HG03064 (cell line): ENCODE data around the gene RASSF9.

Experiments used
- ATAC-seq: cut with Tn5 transposase; IDR thresholded peaks from one replicate; pipeline ENCODE4 v1.9.1; 2021; ENCODE audit warnings: low read depth; ENCODE audit not compliant: unreplicated experiment

Gene RASSF9

DNA sequence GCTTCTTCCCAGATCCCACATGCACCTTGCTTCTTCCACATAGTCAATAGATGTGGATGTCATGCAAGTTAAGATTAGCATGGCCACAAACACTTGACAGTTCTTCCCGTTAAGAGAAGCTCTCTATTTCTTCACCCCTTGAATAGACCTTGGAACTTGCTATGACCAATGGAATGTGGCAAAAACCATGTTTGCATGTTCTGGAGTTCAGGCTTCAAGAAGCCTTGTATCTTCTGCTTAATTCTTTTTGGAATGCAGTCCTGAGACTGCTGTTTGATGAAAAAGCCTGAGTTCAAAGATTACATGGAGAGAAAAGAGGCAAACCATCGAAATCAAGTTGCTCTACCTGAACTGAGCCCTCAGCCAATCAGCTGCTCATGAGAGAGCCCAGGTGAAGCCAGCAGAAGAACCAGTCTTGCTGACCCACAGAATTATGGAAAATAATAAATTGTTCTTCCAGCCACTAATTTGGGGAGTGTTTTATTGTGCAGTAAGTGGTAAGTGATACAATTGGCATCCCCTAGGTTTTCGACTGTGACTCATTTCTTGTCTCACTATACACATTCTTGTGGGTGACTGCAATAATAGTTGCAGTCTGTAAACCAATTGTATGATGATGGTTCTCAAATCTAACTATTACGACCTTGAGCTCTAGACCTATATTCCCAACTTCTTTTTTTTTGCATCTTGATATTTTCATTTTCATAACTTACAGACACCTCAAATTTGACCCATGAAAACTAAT lies 12.6 kb downstream of the RASSF9 start:
- no peak for ATAC-seq

DNA sequence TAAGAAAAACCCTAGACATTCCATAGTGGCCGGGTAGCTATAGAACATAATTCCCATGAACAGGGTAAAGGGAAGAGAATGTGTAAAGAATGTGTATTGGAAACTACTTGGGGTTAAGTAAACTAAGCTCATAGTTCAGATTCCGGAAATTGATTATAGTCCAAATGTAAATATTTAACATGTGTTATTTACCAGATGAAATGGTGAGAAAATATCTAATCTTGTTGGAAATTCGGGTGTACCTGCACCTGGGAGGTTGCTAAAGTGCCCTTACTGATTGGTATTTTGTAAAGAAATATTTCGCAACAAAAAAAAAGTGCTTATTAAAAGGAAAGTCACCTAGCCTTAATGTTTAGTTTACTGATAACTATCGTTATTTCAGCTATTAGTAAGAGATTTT lies 14.4 kb downstream of the RASSF9 start:
- ATAC-seq = no peak

DNA sequence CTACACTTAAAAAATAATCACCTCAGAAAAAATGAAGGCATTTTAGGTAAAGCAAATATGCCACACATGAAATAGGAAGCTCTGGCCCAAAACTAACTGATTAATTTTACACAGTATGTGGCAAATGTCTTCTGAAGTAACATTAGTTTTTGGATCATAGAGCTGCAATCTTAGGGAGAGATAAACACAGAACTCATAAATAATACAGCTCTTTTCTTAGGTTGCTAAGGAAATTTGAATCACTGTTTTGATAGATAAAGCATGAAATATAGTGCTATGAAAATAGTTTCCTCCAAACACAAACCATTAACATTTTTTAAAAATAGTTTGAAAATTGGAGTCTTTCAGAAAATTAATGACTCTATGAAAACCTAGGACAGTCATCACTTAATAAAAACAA lies 15.0 kb downstream of the RASSF9 start:
- no peak for ATAC-seq

DNA sequence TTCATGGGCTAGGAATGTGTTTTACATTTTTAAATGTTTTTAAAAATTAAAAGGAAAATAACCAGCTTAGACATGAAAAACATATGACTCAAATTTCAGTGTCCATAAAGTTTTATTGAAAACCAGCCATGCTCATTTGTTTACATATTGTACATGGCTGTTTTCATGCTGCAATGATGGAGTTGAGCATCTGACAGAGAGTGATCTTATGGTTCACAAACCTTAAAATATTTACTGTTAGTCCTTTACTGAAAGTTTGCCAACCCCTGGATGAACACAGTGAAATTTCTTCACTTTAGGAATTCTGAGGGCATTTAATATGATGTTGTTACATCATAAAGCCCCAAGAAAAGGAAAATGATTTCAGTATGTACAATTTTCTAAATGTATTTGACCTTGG lies 16.1 kb downstream of the RASSF9 start:
- no peak for ATAC-seq

DNA sequence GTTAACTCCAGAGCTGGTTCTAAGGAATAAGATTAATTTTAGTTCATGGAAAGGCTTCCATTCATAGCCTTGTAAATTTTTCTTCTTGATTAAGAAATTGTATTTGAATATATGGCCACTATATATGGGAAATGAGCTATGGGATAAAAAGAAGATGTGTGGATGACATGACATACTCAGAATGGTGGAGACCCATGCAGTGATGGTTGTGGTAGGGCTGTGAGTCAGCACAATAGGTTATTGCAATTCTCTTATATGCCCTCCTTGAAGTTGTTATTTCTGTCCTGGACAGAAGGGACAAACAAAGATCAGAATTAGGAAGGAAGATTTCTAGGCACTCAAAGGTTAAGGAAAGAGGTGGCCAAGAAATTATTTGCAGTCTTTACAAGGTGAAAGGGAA lies 21.5 kb downstream of the RASSF9 start:
- no peak for ATAC-seq

DNA sequence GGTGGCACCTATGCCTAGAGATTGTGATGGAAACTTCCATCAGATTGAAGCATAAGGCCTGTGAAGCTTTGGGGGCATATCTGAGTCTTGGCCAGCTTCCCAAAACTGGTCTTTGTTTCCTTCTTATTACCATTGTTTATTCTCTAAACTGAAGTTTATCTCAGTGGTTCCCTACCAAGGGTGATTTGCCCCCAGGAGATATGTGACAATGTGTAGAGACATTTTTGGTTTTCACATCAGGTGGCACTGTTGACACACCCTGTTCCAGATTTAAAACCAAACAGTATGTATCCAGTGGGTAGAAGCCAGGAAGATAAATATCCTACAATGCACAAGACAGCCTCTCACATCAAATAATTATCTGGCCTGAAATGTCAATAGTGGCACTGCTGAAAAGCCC lies 22.1 kb downstream of the RASSF9 start:
- ATAC-seq = no peak

DNA sequence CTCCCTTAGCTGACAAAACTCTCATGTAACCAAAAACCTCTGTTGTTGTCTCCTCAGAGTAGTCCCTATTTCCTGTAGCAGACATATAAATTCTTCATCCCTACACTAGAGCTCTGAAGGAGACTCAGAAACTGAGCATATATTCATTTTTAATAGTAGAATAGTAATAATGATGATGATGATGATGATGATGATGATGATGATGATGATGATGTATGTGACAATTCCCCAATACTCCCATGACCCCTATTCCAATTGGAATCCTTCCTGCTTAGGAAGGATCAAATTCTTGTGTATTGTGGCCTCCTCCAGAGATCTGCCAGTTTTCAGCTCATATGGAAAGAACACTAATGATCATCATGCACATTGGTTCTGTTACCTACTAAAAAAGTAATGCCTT lies 26.7 kb downstream of the RASSF9 start:
- ATAC-seq = no peak

DNA sequence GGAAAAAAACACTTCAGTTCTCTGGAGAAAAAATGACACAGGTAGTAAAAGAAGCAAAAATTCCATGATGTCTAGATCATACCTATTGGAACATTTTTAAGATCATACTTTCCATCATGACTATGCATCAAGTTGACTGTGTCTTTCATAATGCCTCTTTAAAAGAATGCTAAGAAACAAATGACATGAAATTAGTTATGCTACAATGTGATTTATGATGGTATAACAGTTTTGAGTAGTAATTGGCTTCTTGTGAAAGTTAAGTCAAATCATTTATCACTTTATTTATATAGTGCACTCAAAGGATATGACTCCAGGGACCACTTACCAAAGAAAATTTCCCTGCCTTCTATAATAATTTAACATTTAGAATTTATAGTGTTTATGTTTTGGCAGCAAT lies 28.5 kb downstream of the RASSF9 start:
- ATAC-seq = no peak

DNA sequence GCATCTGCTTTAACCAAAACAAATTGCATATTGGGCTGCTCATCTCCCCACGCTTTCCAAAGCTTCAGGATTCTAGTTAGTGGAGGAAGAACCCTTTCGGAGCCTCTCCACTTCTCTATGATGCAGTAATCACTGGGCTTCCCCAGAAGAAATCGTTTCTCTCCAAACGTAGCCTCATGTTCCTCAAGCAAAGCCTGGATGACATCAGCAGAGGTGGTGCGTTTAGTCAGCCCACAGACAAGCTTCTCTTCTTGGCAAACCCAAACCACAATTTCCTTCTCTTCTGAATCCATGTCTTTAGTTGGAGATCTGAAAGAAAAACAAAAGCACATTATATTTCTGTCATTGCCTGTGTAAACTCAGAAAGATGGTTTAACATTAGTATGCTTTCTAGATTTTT lies 30.6 kb downstream of the RASSF9 start:
- ATAC-seq = no peak

DNA sequence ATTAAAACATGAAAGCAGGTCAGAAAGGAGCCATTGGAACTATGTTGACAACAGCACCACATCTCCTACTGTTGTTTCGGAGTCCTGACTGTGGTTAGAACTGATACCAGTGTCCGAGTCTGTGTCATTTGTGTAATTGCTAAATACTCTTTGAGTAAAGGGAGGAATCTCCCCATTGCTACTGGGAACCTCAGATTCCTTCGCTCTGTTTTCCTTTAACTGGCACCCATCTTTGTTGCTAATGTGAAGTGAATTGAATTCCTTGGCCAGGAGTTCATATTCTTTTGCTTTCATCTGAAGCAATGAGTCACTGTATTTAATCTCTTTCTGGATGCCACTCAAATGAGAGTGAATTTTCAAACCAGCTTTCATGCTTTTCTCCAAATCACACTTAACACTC lies 31.5 kb downstream of the RASSF9 start:
- no peak for ATAC-seq

DNA sequence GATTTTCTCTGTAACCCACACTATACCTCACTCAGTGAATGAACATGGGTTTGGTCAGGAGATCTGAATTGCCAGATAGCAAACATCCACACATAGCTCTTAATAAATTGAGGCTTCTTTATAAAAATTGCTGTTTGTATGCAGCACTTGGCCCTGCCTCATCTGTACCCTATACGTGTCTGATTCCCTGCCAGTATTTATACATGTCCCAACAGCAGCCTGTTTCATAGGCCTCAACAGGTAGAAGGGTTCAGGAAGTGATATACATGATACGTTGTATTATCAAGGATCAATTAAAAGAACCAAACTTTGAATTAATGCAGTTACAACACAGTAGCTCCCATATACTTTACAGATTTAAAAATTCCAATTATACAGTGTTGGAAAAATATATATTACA lies 32.3 kb downstream of the RASSF9 start:
- no peak for ATAC-seq

DNA sequence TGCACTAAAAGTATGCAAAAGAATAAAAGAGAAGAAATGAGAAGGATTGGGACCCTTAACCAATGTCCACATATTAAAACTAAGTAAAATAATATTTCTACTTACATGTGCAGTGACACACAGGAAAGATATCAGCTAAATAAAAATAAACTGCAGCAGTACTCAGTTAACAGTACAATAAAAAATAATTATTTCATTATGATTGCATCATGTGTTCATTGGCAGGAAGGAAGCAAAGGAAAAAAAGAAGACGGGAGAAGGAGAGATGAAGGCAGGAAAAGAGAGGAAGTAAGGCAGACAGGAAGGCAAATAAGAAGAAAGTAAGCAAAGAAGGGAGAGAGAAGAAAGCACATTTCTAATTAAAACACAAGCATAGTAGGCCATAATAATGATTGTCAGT lies 33.0 kb downstream of the RASSF9 start:
- no peak for ATAC-seq

DNA sequence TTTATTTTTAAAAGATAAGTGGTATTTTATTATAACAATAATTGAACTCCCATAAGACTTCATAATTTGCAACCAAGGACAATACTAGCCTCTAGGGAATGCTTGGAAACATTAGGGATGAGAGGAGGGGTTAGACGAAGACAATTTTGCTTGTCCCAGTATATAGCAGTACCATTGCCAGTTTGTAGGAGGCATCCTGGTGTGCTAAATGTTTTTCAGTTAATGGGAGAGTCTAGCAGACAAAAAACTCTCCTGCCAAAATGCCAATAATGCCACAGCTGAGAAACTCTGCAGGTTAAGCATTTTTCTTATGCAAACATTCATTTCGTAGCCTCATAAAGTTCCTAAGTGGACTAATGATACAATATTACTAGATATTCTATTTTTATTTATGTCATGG lies 38.1 kb downstream of the RASSF9 start:
- ATAC-seq = no peak

DNA sequence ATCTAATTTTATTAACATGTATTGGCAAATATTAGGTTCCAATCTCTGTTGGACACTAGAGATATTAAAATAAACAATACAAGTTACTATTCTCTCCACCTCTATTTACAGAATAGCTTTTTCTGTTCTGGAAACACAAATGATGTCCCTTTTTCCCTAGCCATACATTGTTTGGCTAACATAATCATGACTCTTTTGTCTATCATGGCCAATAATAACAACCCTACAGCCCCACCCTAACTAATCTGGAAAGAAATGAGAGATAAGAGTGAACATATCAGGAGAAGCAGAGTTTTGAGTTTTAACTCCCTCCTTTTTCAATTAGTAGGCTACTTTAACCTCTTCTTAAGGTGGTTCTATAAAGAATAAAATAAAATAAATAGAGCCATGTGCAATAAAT lies 40.2 kb downstream of the RASSF9 start:
- no peak for ATAC-seq

DNA sequence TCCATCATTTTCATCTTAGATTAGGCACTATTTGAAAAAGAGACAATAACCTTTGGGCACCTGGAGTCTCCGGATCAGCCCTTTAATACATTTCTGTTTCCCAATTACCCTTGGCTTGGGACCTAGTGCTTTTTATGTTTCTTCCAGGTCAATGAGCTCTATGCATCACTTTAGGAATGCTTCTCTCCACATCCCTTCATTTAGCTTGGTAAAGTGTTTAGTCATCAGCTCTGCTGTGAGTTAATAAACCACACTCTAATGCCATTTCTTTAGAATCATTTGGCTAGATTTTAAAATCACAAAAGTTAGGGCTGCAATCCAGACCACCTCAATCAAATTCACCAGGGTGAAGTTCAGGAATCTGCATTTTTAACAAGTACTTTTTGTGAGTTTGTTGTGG lies 41.7 kb downstream of the RASSF9 start:
- no peak for ATAC-seq

DNA sequence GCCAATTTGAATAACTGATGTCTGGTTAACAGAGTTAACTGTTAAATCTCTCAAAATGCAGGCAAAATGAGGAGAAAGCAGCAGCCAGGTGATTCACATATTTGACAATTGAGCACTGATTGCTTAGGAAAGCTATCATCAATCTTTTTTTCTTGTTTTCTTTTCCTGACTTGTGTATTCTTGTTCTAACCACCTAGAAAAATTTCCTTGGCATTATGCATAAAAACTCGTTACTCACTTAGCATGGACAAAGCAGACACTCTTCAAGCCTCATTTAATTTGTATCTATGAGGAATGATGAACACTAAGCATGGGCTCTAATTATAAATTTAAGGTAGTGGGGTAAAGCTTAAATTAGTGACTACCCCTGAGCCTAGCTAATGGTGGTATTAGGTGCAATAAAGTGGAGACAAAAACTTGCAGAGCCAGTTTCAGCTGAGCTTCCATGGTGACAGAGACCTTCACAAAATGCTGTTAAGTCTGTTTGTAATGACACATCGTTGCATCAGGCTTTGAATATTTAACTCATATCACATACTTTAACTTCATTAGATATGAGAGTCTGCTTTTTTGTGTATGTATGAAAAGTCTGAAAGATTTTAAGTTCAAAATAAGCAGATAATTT lies 52.0 kb downstream of the RASSF9 start:
- no peak for ATAC-seq

DNA sequence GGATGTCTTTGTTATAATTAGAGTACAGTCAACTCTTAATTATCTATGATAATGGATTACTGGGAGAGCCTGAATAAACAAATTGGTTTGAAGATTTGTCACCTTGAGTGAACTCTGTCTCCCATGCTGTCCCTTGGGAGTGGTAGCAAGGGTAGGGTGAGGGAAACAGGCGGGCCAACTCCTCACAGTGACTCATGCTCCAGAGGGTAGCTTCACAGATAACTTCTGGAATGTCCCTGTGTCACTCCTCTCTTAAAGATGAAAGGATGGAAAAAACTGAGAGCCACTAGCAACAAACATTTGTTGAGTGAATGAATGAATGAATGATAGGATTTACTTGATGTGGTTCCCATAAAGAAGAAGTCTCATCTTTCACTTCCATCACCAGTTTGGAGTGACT lies 53.5 kb downstream of the RASSF9 start:
- no peak for ATAC-seq

DNA sequence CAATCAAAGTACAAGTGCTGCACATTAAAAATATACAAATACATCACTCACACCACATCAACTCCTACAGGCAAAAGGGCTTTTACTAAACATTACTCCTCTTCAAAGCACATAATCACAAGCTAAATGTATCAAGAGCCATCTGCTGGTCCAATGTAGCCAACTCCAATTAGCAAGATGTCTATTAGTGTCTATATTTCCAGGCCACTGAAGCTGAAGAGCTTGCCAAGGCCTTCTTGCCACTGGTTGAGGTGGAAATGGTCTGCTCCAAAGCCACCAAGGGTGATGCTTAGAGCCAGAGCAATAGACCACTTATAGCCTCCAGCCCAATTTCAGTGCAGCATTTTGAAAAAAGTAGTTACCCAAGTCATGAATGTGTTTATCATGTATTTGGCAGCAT lies 54.4 kb downstream of the RASSF9 start:
- no peak for ATAC-seq

DNA sequence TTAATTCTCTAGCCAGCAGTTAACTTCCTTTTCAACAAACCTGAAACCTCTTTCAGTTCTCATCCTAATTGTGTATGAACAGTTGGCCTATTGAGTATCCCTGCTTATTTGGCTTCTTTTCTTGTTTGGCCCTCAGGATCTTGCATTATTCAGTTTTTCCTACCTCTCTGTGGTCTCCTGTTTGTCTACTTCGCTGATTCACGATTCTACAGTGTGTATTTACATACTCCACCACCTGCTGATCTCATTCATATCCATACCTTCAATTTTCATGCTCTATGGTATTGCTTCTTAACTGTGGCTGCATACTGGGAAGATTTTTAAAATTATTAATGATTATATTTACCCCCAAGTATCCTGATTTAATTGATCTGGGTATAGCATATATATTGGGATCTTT lies 56.4 kb downstream of the RASSF9 start:
- ATAC-seq = no peak

DNA sequence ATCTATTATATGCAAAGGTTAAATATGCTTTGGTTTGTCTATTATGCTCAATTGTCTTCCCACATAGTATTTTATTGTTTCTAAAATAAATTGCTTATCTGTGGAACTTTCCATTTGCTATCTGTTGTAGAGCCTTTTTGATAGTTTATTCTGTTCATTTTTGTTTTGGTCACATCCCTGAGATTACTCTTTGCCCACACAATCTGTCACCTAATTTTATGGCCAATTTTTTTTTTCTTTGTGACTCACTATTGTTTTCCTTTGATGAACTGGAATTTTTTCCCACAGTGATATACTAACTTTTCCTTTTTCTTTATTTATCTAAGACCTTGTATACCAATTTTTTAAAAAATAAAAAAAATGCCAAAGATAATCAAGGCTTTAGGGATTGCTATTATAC lies 61.1 kb downstream of the RASSF9 start:
- no peak for ATAC-seq

DNA sequence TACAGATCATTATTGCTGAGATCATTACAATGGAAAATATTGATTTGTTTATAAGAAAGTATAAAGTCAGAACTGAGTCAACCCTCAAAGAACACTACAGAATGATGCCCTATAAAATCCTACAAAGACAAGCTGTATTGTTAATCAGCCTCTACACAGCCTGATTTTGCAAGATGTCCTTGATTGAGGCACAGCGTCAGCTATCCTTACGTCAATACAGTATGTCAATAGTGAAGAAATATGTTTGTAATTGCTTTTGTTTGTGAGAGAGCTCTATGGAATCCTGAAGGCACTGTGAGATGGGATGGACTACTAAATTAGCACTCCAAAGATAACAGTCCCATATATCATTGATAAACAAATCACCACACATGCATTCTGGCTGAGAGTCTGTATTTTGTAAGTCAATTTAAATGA lies 70.7 kb downstream of the RASSF9 start:
- no peak for ATAC-seq

DNA sequence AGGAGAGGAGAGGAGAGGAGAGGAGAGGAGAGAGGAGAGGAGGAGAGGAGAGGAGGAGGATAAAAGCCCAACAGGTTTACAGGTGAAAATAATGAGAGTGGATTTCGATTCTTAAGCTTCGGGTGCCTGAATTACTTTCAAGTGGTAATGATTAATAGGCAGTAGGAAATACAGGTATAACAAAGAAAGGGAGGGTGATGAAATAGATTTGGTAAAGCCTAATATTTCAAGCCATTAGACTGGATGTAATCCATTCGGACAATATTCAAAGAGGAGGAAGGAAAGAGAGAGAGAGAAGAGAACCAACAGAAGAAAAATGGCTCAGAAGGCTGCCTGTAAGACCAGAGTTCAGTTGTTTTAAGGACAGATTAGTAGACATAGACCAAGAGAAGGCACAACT lies 76.6 kb downstream of the RASSF9 start:
- no peak for ATAC-seq

DNA sequence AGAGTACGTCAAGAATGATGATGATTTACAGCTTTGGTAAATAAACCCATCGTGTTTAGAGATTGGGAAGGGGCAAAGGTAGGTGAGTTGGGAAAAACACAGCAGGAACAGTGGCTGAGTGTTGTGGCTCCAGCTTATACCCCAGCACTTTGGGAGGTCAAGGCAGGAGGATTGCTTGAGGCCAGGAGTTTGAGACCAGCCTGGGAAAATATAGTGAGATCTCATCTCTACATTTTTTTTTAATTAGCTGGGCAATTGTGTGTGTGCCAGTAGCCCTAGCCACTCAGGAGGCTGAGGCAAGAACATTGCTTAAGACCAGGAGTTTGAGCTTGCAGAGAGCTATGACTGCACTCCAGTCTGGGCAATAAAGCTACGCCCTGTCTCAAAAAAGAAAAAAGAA lies 77.1 kb downstream of the RASSF9 start:
- ATAC-seq = no peak
